AG09309 (cell line): ENCODE results near the gene SMARCE1.

Source experiments
- DNase-seq: peaks from one replicate; pipeline ENCODE4 v3.0.0-alpha.2; 2010; ENCODE audit warnings: low read depth
- H3K4me3 ChIP-seq: 2 replicates; pipeline ENCODE4 v1.5.1; 2011; ENCODE audit warnings: mild to moderate bottlenecking, low read depth, low read length, moderate library complexity; ENCODE audit not compliant: control insufficient read depth
- TF ChIP-seq, protein P1 (sequence below): IDR thresholded peaks from 2 replicates; pipeline ENCODE4 v1.5.1; 2011; ENCODE audit warnings: mild to moderate bottlenecking, low read depth, low read length, inconsistent platforms; ENCODE audit not compliant: insufficient read depth, control insufficient read depth; ENCODE audit errors: missing control alignments

SMARCE1 gene

DNA sequence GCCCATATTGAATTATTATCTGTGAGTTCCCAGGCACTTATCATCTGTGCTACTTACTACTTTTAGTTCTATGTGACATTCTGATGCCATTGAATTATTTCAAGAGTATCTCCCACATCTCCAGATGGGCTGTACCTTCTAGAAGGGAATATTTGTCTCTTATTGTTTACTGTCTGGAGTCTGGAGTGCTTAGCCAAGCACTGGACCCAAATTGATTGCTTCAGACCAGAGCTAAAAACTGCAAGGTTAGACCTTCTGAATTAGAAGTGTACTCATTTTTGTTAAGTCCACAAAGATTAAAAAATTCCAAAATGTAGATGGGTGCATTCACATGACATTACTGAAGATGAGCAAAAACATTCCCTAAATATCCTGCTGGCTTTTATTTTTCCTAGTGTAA is 33.4 kb upstream of the SMARCE1 start:
- no peak overlapping the region for H3K4me3 ChIP-seq
- TF ChIP-seq, protein P1, sequence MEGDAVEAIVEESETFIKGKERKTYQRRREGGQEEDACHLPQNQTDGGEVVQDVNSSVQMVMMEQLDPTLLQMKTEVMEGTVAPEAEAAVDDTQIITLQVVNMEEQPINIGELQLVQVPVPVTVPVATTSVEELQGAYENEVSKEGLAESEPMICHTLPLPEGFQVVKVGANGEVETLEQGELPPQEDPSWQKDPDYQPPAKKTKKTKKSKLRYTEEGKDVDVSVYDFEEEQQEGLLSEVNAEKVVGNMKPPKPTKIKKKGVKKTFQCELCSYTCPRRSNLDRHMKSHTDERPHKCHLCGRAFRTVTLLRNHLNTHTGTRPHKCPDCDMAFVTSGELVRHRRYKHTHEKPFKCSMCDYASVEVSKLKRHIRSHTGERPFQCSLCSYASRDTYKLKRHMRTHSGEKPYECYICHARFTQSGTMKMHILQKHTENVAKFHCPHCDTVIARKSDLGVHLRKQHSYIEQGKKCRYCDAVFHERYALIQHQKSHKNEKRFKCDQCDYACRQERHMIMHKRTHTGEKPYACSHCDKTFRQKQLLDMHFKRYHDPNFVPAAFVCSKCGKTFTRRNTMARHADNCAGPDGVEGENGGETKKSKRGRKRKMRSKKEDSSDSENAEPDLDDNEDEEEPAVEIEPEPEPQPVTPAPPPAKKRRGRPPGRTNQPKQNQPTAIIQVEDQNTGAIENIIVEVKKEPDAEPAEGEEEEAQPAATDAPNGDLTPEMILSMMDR = no peak
- no peak for DNase-seq

DNA sequence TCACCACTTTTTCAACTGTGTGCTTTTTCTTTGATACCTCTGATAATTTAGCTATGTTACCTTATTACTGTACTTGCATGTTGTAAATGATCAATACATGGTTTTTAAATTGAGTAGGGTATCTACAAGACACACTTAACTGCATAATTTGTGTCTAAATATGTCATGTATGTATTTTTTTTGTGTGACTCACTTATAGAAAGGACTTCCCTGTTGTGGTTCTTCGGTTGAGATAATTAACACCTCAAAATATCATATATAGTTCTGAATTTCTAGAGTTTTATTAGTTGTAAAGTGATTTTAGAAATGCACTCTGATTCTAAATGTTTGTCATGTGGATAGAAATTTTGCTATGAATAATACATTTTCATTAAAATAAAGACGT is 31.9 kb upstream of the SMARCE1 start:
- no peak overlapping the region for H3K4me3 ChIP-seq
- no peak for DNase-seq
- TF ChIP-seq, protein P1 = no peak

DNA sequence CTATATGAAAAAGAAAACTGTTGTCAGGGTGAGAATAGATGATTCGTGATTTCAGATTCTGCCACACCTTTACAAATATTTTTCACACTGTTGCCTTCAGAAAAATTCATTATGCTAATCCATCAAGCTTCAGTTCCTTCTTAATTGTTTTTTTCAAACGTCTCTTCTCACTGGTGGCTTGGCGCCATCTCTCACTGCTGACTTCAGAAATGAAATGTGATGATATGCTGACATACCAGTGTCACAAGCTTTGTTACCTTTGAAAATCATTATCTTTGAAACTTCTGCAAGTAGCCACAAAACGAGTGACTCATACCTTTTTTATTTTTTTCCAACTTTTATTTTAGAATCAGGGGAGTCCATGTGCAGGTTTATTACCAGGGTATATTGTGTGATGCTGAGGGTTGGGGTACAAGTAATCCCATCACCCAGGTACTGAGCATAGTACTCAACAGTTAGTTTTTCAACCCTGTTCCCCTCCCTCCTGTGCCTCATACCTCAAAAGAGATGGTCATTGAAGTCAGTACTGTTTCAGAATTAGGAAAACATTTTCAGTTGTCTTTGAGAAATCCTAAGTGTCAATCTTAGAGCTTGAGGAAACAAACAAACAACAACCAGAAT is 31.4 kb upstream of the SMARCE1 start:
- H3K4me3 ChIP-seq = no peak overlapping the region
- DNase-seq = no peak
- TF ChIP-seq, protein P1 = no peak

DNA sequence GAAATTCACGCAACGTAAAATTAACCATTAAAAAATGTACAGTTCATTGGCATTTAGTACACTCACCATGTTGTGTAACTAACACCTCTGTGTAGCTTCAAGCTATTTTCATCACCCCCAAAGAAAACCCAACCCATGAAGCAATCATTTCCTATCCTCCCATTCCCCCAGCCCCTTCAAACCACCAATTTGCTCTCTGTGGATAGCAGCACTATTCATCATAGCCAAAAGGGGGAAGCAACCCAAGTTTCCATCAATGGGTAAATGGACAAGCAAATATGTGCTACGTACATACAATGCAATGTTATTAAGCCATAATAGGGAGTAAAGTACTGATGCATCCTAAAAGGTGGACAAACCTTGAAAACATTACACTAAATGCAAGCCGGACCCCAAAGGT is 28.3 kb upstream of the SMARCE1 start:
- TF ChIP-seq, protein P1 = no peak

DNA sequence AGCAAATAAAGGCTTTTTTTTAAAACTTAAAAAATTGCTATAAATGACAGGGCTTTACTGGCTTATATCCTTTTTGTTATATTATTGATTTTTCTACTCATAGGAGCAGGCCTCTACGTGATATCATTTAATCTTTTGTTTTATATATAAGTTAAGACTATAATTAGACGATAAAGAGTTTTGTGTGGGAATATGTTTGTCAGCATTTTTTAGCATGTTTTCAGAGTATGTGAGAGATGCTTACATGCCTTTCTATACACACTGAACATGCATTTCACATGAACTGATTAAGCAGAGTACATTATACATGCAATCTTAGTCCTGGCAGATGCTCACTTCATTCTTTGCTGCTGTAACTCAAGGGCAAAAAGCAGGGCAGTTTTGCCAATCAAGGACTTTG is 25.0 kb upstream of the SMARCE1 start:
- no peak overlapping the region for H3K4me3 ChIP-seq
- TF ChIP-seq, protein P1 = no peak
- DNase-seq = no peak

More for the DNA sequence above, 28.3 kb upstream of the SMARCE1 start:
- no peak for DNase-seq
- no peak overlapping the region for H3K4me3 ChIP-seq

DNA sequence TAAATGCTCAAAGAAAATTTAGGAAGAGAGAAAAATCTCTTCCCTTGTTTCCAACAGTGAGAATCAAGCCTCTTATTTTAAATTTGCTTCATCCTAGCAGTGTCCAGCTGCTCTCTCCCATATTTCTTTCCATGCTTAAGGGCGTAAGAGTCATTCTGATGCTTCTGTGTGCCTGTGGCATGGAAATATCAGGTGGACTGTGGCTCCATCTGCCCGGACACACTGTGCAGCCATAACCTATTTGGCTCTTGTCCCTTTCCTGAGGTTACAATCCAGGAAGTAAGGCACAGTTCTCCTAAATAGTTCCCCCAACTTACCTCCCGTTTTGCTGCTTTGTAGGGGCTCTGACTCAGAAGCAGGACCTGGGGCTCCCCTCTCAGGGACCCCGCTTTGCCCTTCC is 23.7 kb upstream of the SMARCE1 start:
- DNase-seq = no peak
- TF ChIP-seq, protein P1 = no peak
- no peak overlapping the region for H3K4me3 ChIP-seq

DNA sequence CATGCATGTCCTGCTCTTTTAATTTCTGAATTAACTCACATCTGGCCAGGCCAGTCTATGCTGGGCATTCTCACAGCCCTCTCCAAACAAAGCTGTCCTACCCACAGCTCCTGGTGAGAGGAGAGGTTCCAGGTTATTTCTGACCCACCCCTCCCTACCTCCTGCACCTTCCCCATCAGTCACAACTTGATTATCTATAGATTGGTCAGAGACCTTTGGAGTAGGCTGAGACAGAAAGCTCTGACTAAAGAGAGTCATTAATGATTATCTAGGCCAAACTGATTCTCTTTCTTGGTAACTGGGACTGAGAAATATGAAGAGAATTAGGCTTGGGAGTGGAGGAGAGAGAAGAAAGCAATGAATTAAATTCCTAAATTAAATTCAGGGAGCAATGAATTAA is 18.7 kb upstream of the SMARCE1 start:
- DNase-seq = no peak
- TF ChIP-seq, protein P1 = no peak
- H3K4me3 ChIP-seq = no peak overlapping the region
